ENCODE measurements around the gene MZT2A.
"Not testable (repeated sequence)": the region's sequence is repeated elsewhere in the genome, so short reads cannot be mapped to it uniquely, and the experiment has no call there.

The MZT2A gene

DNA sequence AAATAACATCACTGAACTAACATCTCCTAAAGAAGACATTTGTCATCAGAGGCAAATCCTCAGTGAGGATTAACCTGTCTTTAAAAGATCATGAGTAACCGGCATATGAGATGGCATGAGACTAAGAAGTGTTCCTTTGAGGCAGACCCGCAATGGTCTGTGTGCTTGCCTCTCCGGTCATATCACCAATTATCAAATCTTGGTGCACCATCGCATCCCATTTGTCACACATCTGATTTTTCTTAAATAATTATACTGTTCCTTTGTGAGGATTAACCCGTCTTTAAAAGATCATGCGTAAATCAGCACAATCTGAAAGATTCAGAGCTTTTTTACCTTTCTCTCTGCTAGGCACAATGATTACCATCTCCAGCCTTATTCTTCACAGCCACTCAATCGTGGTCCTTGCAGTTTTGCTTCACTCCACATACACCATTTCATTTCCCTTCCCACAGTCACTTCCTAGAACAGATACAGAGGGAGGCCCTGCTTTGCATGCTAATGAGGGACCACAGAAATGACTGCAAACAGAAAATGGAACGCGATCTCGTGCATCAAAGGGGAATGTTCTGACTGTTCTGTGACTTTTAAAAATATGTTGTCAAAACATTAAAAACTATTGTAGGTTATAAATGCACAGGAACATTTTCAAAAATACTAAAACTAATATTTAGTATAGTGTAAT, 40.8 kb downstream of the MZT2A start:
- DNase-seq (ENCODE audit: low read depth in 2 of 2), result not testable (repeated sequence)

DNA sequence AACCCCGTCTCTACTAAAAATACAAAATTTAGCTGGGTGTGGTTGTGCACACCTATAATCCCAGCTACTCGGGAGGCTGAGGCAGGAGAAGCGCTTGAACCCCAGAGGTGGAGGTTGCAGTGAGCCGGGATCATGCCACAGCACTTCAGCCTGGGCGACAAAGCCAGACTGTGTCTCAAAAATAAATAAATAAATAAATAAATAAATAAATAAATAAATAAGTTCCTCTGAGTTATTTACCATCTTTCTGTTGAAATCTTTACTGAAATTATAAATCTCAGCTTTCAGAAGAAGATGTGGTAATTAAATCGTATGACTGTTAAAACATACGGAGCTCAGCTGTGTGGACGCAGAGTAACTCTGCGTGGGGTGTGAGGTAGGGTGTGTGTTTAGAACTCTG, 44.2 kb downstream of the MZT2A start:
- not testable (repeated sequence) for DNase-seq (ENCODE audit: low read depth in 2 of 2)

DNA sequence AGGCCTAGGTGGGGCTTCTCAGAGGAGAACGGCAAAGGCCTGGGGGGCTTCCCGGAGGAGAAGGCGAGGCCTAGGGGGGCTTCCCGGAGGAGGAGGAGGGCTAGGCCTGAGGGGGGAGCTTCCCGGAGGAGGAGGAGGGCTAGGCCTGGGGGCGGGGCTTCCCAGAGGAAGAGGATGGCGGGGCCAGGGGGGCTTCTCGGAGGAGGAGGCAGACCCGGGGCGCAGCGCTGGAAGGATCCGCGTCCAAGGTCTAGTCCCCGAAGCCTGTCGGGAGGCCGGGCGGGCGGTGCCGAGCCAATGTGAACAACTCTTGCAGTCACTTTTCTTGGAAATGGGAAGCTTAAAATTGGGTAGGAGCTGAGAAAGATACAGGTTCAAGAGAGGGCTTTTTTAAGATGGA, 46.3 kb downstream of the MZT2A start:
- no peak for DNase-seq (ENCODE audit: low read depth in 2 of 2)

DNA sequence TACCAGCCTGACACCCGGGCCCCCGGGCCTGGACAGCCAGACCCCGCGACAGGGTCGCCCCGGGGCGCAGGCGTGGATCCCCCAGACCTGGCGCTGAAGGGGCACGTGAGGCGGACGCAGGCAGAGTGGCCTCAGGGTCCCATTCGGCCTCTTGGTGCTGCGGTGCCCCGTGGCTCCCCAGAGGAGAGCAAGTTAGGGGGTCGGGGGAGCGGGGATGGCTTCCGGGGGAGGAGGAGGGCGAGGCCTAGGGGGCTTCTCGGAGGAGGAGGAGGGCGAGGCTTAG, 46.7 kb downstream of the MZT2A start:
- DNase-seq (ENCODE audit: low read depth in 2 of 2), result not testable (repeated sequence)

DNA sequence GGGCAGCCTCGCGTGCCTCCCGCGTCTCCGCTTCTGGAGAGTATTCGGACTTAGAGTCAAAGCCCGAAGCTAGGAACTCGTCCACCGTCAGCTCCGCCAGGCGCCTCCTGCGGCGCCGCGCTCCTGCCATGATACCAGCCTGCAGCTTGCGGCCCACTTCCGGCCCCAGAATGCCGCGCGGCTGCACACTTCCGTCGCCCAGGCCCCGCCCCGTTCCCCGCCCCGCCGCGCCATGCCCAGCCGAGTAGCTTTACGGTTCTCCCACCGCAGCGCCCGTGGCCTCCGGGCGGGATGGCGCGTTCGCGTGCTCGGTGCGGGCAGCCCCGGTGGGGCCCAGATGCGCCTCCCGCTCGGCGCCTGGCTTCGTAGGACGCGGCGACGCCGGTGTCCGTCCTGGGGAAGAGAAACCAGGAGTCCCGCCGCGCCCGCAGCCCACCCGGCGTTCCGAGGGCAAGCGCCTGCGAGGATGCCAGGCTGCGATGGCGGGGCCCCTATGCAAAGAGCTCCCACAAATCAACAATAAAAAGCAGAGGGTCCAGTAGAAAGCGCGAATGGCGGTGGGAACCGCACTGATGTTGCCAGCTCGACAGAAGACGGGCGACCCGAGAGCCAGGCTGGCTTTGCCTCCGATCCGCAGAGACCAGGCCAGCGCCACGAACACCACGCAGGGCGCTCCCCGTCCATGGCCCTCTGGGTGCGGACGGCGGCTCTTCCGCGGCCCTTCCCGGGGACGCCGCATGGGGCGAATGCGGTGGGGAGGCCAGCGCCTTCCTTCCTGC, 47.3 kb downstream of the MZT2A start:
- DNase-seq (ENCODE audit: low read depth in 2 of 2), result not testable (repeated sequence)

DNA sequence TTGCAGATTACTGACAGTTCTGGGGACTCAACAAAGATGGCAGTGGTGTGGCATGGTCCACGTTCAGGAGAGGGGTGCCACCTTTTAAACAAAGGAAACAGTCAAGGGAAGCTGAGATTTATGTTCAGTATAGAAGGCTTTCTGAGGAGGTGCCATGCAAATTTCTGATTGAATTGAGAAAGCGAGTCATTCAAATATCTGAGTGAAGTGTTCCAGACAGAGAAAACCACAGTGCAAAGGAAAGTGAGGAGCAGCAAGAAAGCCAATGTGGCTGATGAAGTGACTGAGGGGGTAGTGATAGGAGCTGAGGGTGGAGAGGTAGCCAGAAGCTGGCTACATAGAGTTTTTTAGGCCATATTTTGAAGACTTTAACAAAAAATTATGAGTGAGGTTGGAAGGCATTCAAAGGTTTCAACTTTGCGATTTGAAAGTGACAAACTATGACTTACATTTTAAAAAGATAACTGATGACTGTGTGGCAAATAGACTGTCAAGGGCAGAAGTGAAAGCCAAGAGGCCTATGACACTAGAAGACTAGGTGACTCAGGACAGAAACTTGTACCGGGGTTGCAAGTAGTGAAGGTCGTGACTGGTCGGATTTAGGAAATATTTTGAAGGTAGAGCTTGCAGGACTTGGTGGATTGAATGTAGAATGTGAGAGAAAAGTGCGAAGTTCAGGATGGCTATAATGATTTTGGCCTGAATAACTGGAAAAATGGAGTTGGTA, 51.3 kb downstream of the MZT2A start:
- not testable (repeated sequence) for DNase-seq (ENCODE audit: low read depth in 2 of 2)
